MM.1S (cell line): ENCODE results near the gene FRMD4B.

ENCODE experiments used
- CTCF ChIP-seq: fragments of 300-600 bp; sonication (generic); IDR thresholded peaks from 2 replicates; pipeline ENCODE4 v1.5.1; 2016; ENCODE audit warnings: antibody characterized with exemption, low read length, mixed read lengths
- EZH2 ChIP-seq: fragments of 300-600 bp; sonication (generic); optimal IDR thresholded peaks from 2 replicates; pipeline ENCODE3; 2017; ENCODE audit warnings: low read depth, mild to moderate bottlenecking, antibody characterized with exemption, low read length, mixed read lengths
- EZH2phosphoT487 ChIP-seq: fragments of 300-600 bp; sonication (generic); IDR thresholded peaks from 2 replicates; pipeline ENCODE4 v1.6.1; 2018; ENCODE audit warnings: antibody characterized with exemption, low read length

DNA sequence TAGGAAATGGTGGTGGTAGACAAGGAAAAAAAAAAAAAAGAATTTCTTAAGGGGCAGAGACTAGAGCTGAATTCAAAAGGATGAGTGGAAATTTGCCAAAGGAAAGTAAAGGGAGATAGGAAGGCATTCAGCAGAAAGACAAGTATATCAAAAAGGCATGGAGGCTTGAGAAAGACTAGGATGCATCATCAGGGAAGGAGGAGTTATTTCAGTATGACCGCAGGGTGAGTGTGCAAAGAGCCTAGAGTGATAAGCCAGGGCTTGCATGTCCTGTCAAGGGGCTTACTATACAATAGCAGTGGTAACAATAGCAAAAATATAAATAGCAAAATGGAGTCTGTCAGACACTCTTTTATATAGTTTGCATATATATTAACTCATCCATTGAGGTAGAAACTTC is 112.0 kb downstream of the FRMD4B start:
- TF ChIP-seq CTCF = no peak
- TF ChIP-seq EZH2 = no peak
- no peak for TF ChIP-seq EZH2phosphoT487
